ENCODE measurements around the gene PRMT1. TPM values are rescaled to one million over a fixed set of nuclear protein-coding genes. Genes with fewer than 3 reads are reported as not detected.

PRMT1 gene
- total RNA-seq, 1 experiment from 2014 or later: 326 TPM

DNA sequence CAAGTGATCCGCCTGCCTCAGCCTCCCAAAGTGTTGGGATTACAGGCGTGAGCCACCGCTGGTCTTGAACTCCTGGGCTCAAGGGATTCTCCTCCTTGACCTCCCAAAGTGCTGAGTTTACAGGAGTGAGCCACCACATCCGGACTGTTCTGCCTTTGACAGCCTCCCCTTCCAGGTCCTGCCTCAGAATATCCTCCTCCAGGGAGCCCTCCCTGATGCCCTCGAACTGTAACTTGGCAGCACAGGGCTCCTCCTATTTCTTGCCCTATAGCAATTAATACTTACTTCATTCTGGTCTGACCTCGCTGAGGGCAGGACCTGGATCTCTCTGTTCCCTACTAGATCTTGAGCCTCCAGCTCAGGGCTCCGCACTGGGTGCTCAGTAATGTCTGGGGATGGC is 19.8 kb downstream of the PRMT1 start:
- ChIA-PET CTCF (no interaction called here), POLR2A (no interaction called here)
- peaks cover 3% of the 10 kb centered on the region for H3K27me3 Mint-ChIP-seq (ENCODE audit: insufficient read depth, unreplicated experiment)
- DNase-seq: no peak
- intact Hi-C loops (cut with micrococcal nuclease; ENCODE audit: unreplicated experiment): no loop called here
- Histone ChIP-seq H3K9me3 (0 out of 2 replicates have a peak, but pooled peaks cover 2% of the 10 kb centered on the region), H3K4me1 (no peaks in the 10 kb centered on the region), H3K27me3 (replicated peaks; ENCODE audit: control insufficient read depth, insufficient read depth, low read length) (no peaks in the 10 kb centered on the region), H3K36me3 (ENCODE audit: control insufficient read depth, insufficient read depth, low read length) (no peaks in the 10 kb centered on the region), H3K4me3 (ENCODE audit: low read depth, low read length) (no peak overlapping the region)
- peaks cover 11% of the 10 kb centered on the region for H3K4me1 Mint-ChIP-seq (ENCODE audit: low read depth, unreplicated experiment)
- H3K27ac Mint-ChIP-seq (ENCODE audit: unreplicated experiment): no peak overlapping the region
- BruUV-seq (replicated peaks): no TSS peak
- peaks cover 19% of the 10 kb centered on the region for H3K36me3 Mint-ChIP-seq (ENCODE audit: insufficient read depth, unreplicated experiment)
- no peak overlapping the region for H3K4me3 Mint-ChIP-seq (ENCODE audit: unreplicated experiment)
- peaks cover 10% of the 10 kb centered on the region for H3K9me3 Mint-ChIP-seq (ENCODE audit: unreplicated experiment)
- TF ChIP-seq, protein P1, sequence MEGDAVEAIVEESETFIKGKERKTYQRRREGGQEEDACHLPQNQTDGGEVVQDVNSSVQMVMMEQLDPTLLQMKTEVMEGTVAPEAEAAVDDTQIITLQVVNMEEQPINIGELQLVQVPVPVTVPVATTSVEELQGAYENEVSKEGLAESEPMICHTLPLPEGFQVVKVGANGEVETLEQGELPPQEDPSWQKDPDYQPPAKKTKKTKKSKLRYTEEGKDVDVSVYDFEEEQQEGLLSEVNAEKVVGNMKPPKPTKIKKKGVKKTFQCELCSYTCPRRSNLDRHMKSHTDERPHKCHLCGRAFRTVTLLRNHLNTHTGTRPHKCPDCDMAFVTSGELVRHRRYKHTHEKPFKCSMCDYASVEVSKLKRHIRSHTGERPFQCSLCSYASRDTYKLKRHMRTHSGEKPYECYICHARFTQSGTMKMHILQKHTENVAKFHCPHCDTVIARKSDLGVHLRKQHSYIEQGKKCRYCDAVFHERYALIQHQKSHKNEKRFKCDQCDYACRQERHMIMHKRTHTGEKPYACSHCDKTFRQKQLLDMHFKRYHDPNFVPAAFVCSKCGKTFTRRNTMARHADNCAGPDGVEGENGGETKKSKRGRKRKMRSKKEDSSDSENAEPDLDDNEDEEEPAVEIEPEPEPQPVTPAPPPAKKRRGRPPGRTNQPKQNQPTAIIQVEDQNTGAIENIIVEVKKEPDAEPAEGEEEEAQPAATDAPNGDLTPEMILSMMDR (IDR thresholded peaks at IDR 0.05; ENCODE audit: insufficient read depth in 1 of 2, low read depth in 1 of 2, low read length in 1 of 2, severe bottlenecking in 1 of 2, unreplicated experiment in 1 of 2): no peak

- Histone ChIP-seq H3K4me1 (no peaks in the 10 kb centered on the region), H3K4me3 (ENCODE audit: low read depth, low read length) (no peak overlapping the region), H3K27me3 (replicated peaks; ENCODE audit: control insufficient read depth, insufficient read depth, low read length) (no peaks in the 10 kb centered on the region), H3K9me3 (0 out of 2 replicates have a peak, but pooled peaks cover 2% of the 10 kb centered on the region), H3K36me3 (ENCODE audit: control insufficient read depth, insufficient read depth, low read length) (no peaks in the 10 kb centered on the region)
- H3K36me3 Mint-ChIP-seq (ENCODE audit: insufficient read depth, unreplicated experiment): peaks cover 5% of the 10 kb centered on the region
- peaks cover 1% of the 10 kb centered on the region for H3K9me3 Mint-ChIP-seq (ENCODE audit: unreplicated experiment)
- ChIA-PET CTCF (interaction anchor here (0.8 to 1.4 kb wide), 2 partner anchors 18 to 120 kb away, joined by 3 to 4 read pairs; no protein-coding TSS in a partner anchor), POLR2A (interaction anchor here (0.6 kb wide), 1 partner anchor 59 kb away, joined by 9 read pairs; no protein-coding TSS in a partner anchor)
- no TSS peak for BruUV-seq (replicated peaks)
- TF ChIP-seq, protein P1 (IDR thresholded peaks at IDR 0.05; ENCODE audit: insufficient read depth in 1 of 2, low read depth in 1 of 2, low read length in 1 of 2, severe bottlenecking in 1 of 2, unreplicated experiment in 1 of 2): no peak
- no peak for DNase-seq
- intact Hi-C loops (cut with micrococcal nuclease; ENCODE audit: unreplicated experiment): no loop called here
- peaks cover 3% of the 10 kb centered on the region for H3K27me3 Mint-ChIP-seq (ENCODE audit: insufficient read depth, unreplicated experiment)
- no peak overlapping the region for H3K27ac Mint-ChIP-seq (ENCODE audit: unreplicated experiment)
- peaks cover 11% of the 10 kb centered on the region for H3K4me1 Mint-ChIP-seq (ENCODE audit: low read depth, unreplicated experiment)
- H3K4me3 Mint-ChIP-seq (ENCODE audit: unreplicated experiment): no peak overlapping the region
Measured at GRCh38 chr19:49699364-49699763, 22.3 kb downstream of the PRMT1 start.

DNA sequence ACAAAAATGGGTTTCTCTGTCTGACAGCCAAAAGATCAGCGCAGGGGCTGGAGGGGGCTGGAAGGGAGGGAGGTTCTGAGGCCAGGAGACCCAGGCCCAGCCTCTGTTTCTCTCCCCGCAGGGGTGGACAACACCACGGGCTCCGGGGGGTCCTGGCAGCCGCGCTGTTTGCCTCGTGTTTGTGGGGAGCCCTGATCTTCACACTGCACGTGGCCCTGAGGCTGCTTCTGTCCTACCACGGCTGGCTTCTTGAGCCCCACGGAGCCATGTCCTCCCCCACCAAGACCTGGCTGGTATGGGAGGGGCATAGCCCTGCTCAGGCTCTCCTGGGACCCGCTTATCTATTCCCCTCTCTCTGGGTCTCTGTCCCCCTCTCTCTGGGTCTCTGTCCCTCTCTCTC is 23.5 kb downstream of the PRMT1 start:
- CTCF ChIA-PET: no interaction called here
- Histone ChIP-seq H3K4me3 (ENCODE audit: low read depth, low read length) (no peak overlapping the region), H3K27me3 (replicated peaks; ENCODE audit: control insufficient read depth, insufficient read depth, low read length) (no peaks in the 10 kb centered on the region), H3K9me3 (no peaks in the 10 kb centered on the region), H3K36me3 (ENCODE audit: control insufficient read depth, insufficient read depth, low read length) (no peaks in the 10 kb centered on the region), H3K4me1 (no peaks in the 10 kb centered on the region)
- peaks cover 11% of the 10 kb centered on the region for H3K4me1 Mint-ChIP-seq (ENCODE audit: low read depth, unreplicated experiment)
- no peaks in the 10 kb centered on the region for H3K9me3 Mint-ChIP-seq (ENCODE audit: unreplicated experiment)
- no peak overlapping the region for H3K27ac Mint-ChIP-seq (ENCODE audit: unreplicated experiment)
- TF ChIP-seq, protein P1 (IDR thresholded peaks at IDR 0.05; ENCODE audit: insufficient read depth in 1 of 2, low read depth in 1 of 2, low read length in 1 of 2, severe bottlenecking in 1 of 2, unreplicated experiment in 1 of 2): no peak
- peaks cover 5% of the 10 kb centered on the region for H3K36me3 Mint-ChIP-seq (ENCODE audit: insufficient read depth, unreplicated experiment)
- intact Hi-C loops (cut with micrococcal nuclease; ENCODE audit: unreplicated experiment): no loop called here
- H3K27me3 Mint-ChIP-seq (ENCODE audit: insufficient read depth, unreplicated experiment): peaks cover 3% of the 10 kb centered on the region
- no peak for DNase-seq
- BruUV-seq (replicated peaks): no TSS peak
- H3K4me3 Mint-ChIP-seq (ENCODE audit: unreplicated experiment): no peak overlapping the region
- POLR2A ChIA-PET: no interaction called here
